HG03460 (cell line): ENCODE measurements around the gene KLC4.
"Not testable (repeated sequence)": the region's sequence is repeated elsewhere in the genome, so short reads cannot be mapped to it uniquely, and the experiment has no call there.

Experiments
- ATAC-seq: cut with Tn5 transposase; IDR thresholded peaks from one replicate; pipeline ENCODE4 v1.9.1; 2021; ENCODE audit not compliant: unreplicated experiment

KLC4 gene

GRCh38 chr6:43035495-43036194 is 23.8 kb upstream of the KLC4 start:
- ATAC-seq, result no peak

GRCh38 chr6:43036712-43037111 is 22.7 kb upstream of the KLC4 start:
- ATAC-seq, result no peak

GRCh38 chr6:43037197-43037596 is 22.2 kb upstream of the KLC4 start:
- ATAC-seq, result no peak

- ATAC-seq, result no peak
Measured at GRCh38 chr6:43037706-43038105, 21.7 kb upstream of the KLC4 start.

- ATAC-seq, result no peak
Measured at GRCh38 chr6:43038727-43039126, 20.7 kb upstream of the KLC4 start.

- ATAC-seq, result no peak
Measured at GRCh38 chr6:43040542-43041257, 18.7 kb upstream of the KLC4 start.

GRCh38 chr6:43041475-43041874 is 18.0 kb upstream of the KLC4 start:
- ATAC-seq, result not testable (repeated sequence)

GRCh38 chr6:43043310-43043709 is 16.1 kb upstream of the KLC4 start:
- no peak for ATAC-seq

- no peak for ATAC-seq
Measured at GRCh38 chr6:43045371-43045930, 14.0 kb upstream of the KLC4 start.

GRCh38 chr6:43047998-43048397 is 11.4 kb upstream of the KLC4 start:
- ATAC-seq, result no peak

GRCh38 chr6:43050981-43051380 is 8.4 kb upstream of the KLC4 start:
- no peak for ATAC-seq

- ATAC-seq, result no peak
Measured at GRCh38 chr6:43052225-43052841, 7.1 kb upstream of the KLC4 start.

GRCh38 chr6:43052842-43053544 is 6.4 kb upstream of the KLC4 start:
- peak; percentile 16 for ATAC-seq

- peak; percentile 91 for ATAC-seq
Measured at GRCh38 chr6:43053545-43054205, 5.8 kb upstream of the KLC4 start, which contains the start of gene CUL7. CUL7 (minus strand) TSS chr6:43053851; CDS start chr6:43052788, 1,063 bp downstream.

- no peak for ATAC-seq
Measured at GRCh38 chr6:43054206-43054943, 5.1 kb upstream of the KLC4 start.

- no peak for ATAC-seq
Measured at GRCh38 chr6:43055966-43056365, 3.5 kb upstream of the KLC4 start.

GRCh38 chr6:43058531-43058930 is 900 bp upstream of the KLC4 start:
- ATAC-seq, result no peak

- ATAC-seq, result no peak
Measured at GRCh38 chr6:43060034-43060754, 763 bp downstream of the KLC4 start.
